SK-N-SH (cell line): ENCODE data around the gene UPP1. TPM values are rescaled to one million over a fixed set of nuclear protein-coding genes. Genes with fewer than 3 reads are reported as not detected.

Experiments used
- CTCF ChIA-PET: fragments of 300-600, 350-600 bp; formaldehyde crosslinking; extraction: SDS; loops from one replicate; lab custom pipeline; 2021; lab: Yijun Ruan, JAX
- POLR2A ChIA-PET: fragments of 350-600 bp; sonication (Branson Sonifier 250); formaldehyde crosslinking; extraction: SDS; loops from one replicate; lab custom pipeline; 2020; ENCODE audit warnings: antibody characterized with exemption, inconsistent platforms; lab: Yijun Ruan, JAX
- DNase-seq: peaks from one replicate; pipeline ENCODE4 v3.0.0; 2012
- H2AFZ ChIP-seq: fragments of 200-600 bp; sonication (generic); 2 replicates; pipeline ENCODE4 v1.8.1; 2016; ENCODE audit warnings: antibody characterized with exemption, mild to moderate bottlenecking, low read depth
- H3F3A ChIP-seq: fragments of 200-600 bp; sonication (generic); replicated peaks from 2 replicates; pipeline ENCODE3; 2016; ENCODE audit warnings: antibody characterized with exemption, mild to moderate bottlenecking; ENCODE audit not compliant: insufficient read depth
- H3K27ac ChIP-seq, 2 experiments: fragments of 200-500 bp in 1 of 2; fragments of 200-600 bp in 1 of 2; sonication (Bioruptor generic) in 1 of 2; sonication (generic), shearing (Covaris generic) in 1 of 2; 2 replicates each; pipeline versions ENCODE4 v1.5.1 to v1.6.1; 2014 to 2016; ENCODE audit warnings: low read depth in 2 of 2, inconsistent platforms in 1 of 2, low read length in 1 of 2, mild to moderate bottlenecking in 1 of 2, mixed read lengths in 1 of 2
- H3K27me3 ChIP-seq: fragments of 200-600 bp; sonication (generic), shearing (Covaris generic); 2 replicates; pipeline ENCODE4 v1.6.1; 2016; ENCODE audit warnings: mixed run types; ENCODE audit not compliant: insufficient read depth
- H3K36me3 ChIP-seq, 2 experiments: fragments of 200-500 bp in 1 of 2; fragments of 200-600 bp in 1 of 2; sonication (Bioruptor generic) in 1 of 2; sonication (generic) in 1 of 2; replicated peaks in 1 of 2; 2 replicates each; pipeline versions ENCODE3 to v1.5.1; 2014 to 2016; ENCODE audit warnings: low read length in 1 of 2, mild to moderate bottlenecking in 1 of 2; ENCODE audit not compliant: insufficient read depth in 2 of 2, control insufficient read depth in 1 of 2
- H3K4me1 ChIP-seq, 2 experiments: fragments of 200-500 bp in 1 of 2; fragments of 200-600 bp in 1 of 2; sonication (Bioruptor generic) in 1 of 2; sonication (generic), shearing (Covaris generic) in 1 of 2; 2 replicates each; pipeline versions ENCODE4 v1.5.1 to v1.6.1; 2014 to 2016; ENCODE audit warnings: low read depth in 1 of 2, low read length in 1 of 2, mixed run types in 1 of 2; ENCODE audit not compliant: insufficient read depth in 2 of 2, control insufficient read depth in 1 of 2
- H3K4me2 ChIP-seq: fragments of 200-600 bp; sonication (generic), shearing (Covaris generic); 2 replicates; pipeline ENCODE4 v1.6.1; 2017; ENCODE audit warnings: mixed run types
- H3K4me3 ChIP-seq, 2 experiments: fragments of 200-500 bp in 1 of 2; fragments of 200-600 bp in 1 of 2; sonication (Bioruptor generic) in 1 of 2; sonication (generic), shearing (Covaris generic) in 1 of 2; 2 replicates each; pipeline versions ENCODE4 v1.5.1 to v1.8.1; 2014 to 2016; ENCODE audit warnings: low read depth in 2 of 2, inconsistent platforms in 1 of 2, low read length in 1 of 2, mild to moderate bottlenecking in 1 of 2, mixed read lengths in 1 of 2, moderate library complexity in 1 of 2
- H3K79me2 ChIP-seq: fragments of 200-600 bp; sonication (generic); 2 replicates; pipeline ENCODE4 v1.8.1; 2017; ENCODE audit warnings: mild to moderate bottlenecking; ENCODE audit not compliant: insufficient read depth
- H3K9ac ChIP-seq: fragments of 200-600 bp; sonication (generic); 2 replicates; pipeline ENCODE4 v1.6.1; 2017; ENCODE audit warnings: mixed run types
- H3K9me2 ChIP-seq: fragments of 200-600 bp; sonication (generic); 2 replicates; pipeline ENCODE4 v1.6.1; 2017; ENCODE audit warnings: mixed run types
- H3K9me3 ChIP-seq: fragments of 200-600 bp; sonication (generic); 2 replicates; pipeline ENCODE4 v1.6.1; 2017; ENCODE audit warnings: mixed run types, mild to moderate bottlenecking, moderate library complexity
- H4K20me1 ChIP-seq: fragments of 200-600 bp; sonication (generic); 2 replicates; pipeline ENCODE4 v1.6.1; 2017; ENCODE audit warnings: mild to moderate bottlenecking, mixed run types; ENCODE audit not compliant: insufficient read depth
- FOSL2 ChIP-seq: IDR thresholded peaks from 2 replicates; pipeline ENCODE4 v1.4.0; 2012; ENCODE audit warnings: low read depth, mild to moderate bottlenecking, moderate library complexity, borderline replicate concordance
- FOXJ3 ChIP-seq: sonication (generic); formaldehyde crosslinking; IDR thresholded peaks from 2 replicates; pipeline ENCODE4 v1.5.1; 2020; ENCODE audit warnings: mild to moderate bottlenecking, missing genetic modification reagents
- FOXM1 ChIP-seq: IDR thresholded peaks from 2 replicates; pipeline ENCODE4 v1.4.0; 2012; ENCODE audit warnings: low read depth, mild to moderate bottlenecking
- GABPA ChIP-seq: IDR thresholded peaks from 2 replicates; pipeline ENCODE4 v1.4.0; 2012; ENCODE audit warnings: low read depth, mild to moderate bottlenecking
- JUND ChIP-seq: IDR thresholded peaks from 2 replicates; pipeline ENCODE4 v1.4.0; 2012
- MAX ChIP-seq: IDR thresholded peaks from 2 replicates; pipeline ENCODE4 v1.4.0; 2012; ENCODE audit warnings: low read depth
- MEF2A ChIP-seq: IDR thresholded peaks from 2 replicates; pipeline ENCODE4 v1.4.0; 2012; ENCODE audit warnings: low read depth, borderline replicate concordance
- NFIC ChIP-seq: IDR thresholded peaks from 2 replicates; pipeline ENCODE4 v1.4.0; 2012; ENCODE audit warnings: borderline replicate concordance
- NRF1 ChIP-seq: IDR thresholded peaks from 2 replicates; pipeline ENCODE4 v1.6.1; 2012; ENCODE audit warnings: low read depth, mild to moderate bottlenecking, low read length
- PBX3 ChIP-seq: IDR thresholded peaks from 2 replicates; pipeline ENCODE4; 2012
- POLR2AphosphoS5 ChIP-seq: IDR thresholded peaks from 2 replicates; pipeline ENCODE4 v1.6.1; 2012; ENCODE audit warnings: low read depth, low read length
- RCOR1 ChIP-seq: fragments of 150-350 bp; IDR thresholded peaks from 2 replicates; pipeline ENCODE4 v1.6.1; 2017; ENCODE audit warnings: antibody characterized with exemption, low read length
- RFX5 ChIP-seq: IDR thresholded peaks from 2 replicates; pipeline ENCODE4 v1.6.1; 2012; ENCODE audit warnings: mild to moderate bottlenecking, improper control_type of control experiment, low read length
- RXRA ChIP-seq: IDR thresholded peaks from 2 replicates; pipeline ENCODE4 v1.4.0; 2012; ENCODE audit warnings: low read depth, mild to moderate bottlenecking, borderline replicate concordance
- TCF12 ChIP-seq: IDR thresholded peaks from 2 replicates; pipeline ENCODE4 v1.4.0; 2012
- TEAD4 ChIP-seq: IDR thresholded peaks from 2 replicates; pipeline ENCODE4 v1.4.0; 2012; ENCODE audit warnings: mild to moderate bottlenecking, borderline replicate concordance; ENCODE audit not compliant: insufficient read depth
- USF1 ChIP-seq: IDR thresholded peaks from 2 replicates; pipeline ENCODE4 v1.4.0; 2012; ENCODE audit warnings: low read depth, borderline replicate concordance
- USF2 ChIP-seq: fragments of 150-350 bp; IDR thresholded peaks from 2 replicates; pipeline ENCODE4 v1.6.1; 2017; ENCODE audit warnings: antibody characterized with exemption, low read length, low read depth, borderline replicate concordance
- ZBTB33 ChIP-seq: IDR thresholded peaks from 2 replicates; pipeline ENCODE4 v1.4.0; 2012; ENCODE audit warnings: low read depth, borderline replicate concordance
- WGBS: methylation state at CpG from one replicate; pipeline ENCODE4 v1.1.6; 2017; ENCODE audit warnings: low lambda C conversion rate; 5-methylcytosine and 5-hydroxymethylcytosine counted together
- polyA plus RNA-seq, 3 experiments: library from polyadenylated mRNA; depleted of rRNA; stranded (reverse); fragments of >200 nt; gene quantifications; 2 replicates each; pipeline ENCODE4 v1.2.3, GENCODE V29; 2012

UPP1 gene
- polyA plus RNA-seq, 1 of the 3 experiments (the other 2 are of a cell fraction), result 56.9 TPM

GRCh38 chr7:48084727-48085432 is 4.2 kb upstream of the UPP1 start (continued):
- TF ChIP-seq USF1 (no peak), RXRA (peak; percentile 100), PBX3 (peak; percentile 88), TEAD4 (peak; percentile 94), FOSL2 (peak; percentile 100), MEF2A (peak; percentile 70; the same call in 1 of the 2 replicates)

- Histone ChIP-seq H3K4me2 (peak overlapping the region; percentile 97), H3K9me3 (no peaks in the 10 kb centered on the region), H3F3A (peaks cover 35% of the 10 kb centered on the region), H3K4me1 (peaks cover 20 to 42% of the 10 kb centered on the region in 2 experiments), H3K9me2 (no peaks in the 10 kb centered on the region), H3K4me3 (no peak overlapping the region), H4K20me1 (no peaks in the 10 kb centered on the region), H2AFZ (no peak overlapping the region), H3K27me3 (no peaks in the 10 kb centered on the region), H3K27ac (peak overlapping the region; percentile 73 to 100; a peak in 3 of 4 replicates), H3K79me2 (peaks cover 12% of the 10 kb centered on the region), H3K36me3 (peaks cover 0 to 4% of the 10 kb centered on the region in 2 experiments), H3K9ac (peak overlapping the region; percentile 46; the same call in 1 of the 2 replicates)
- no peak for DNase-seq
- CTCF ChIA-PET, result interaction anchor here (1.0 to 8.4 kb wide), 3 partner anchors 10 to 141 kb away, joined by 3 to 63 read pairs (median 3); no protein-coding TSS in a partner anchor
- no peak for TF ChIP-seq NFIC
- no peak for TF ChIP-seq RCOR1
- TF ChIP-seq USF2, result no peak
- no peak for TF ChIP-seq POLR2AphosphoS5
- TF ChIP-seq RFX5, result no peak
- TF ChIP-seq MAX, result no peak
- TF ChIP-seq JUND, result no peak
- TF ChIP-seq GABPA, result no peak
- TF ChIP-seq FOXM1, result no peak
- TF ChIP-seq ZBTB33, result no peak
- no peak for TF ChIP-seq USF1
- TF ChIP-seq TCF12, result no peak
- TF ChIP-seq FOXJ3, result no peak
- no peak for TF ChIP-seq NRF1
- POLR2A ChIA-PET, result interaction anchor here (0.6 kb wide), 1 partner anchor 361 kb away, joined by 3 read pairs; no protein-coding TSS in a partner anchor
- WGBS, result 96% methylated on average over 1 of the region's 1 CpG
Observed at GRCh38 chr7:48085433-48085791, 3.7 kb upstream of the UPP1 start.
